Suppressor macrophage treated with lipopolysaccharide for 1 hour (primary cell): ENCODE measurements around the gene APCDD1.
A peak's percentile ranks its signal among the peaks of the same experiment; 100 is the strongest.
"Not testable (repeated sequence)": the region's sequence is repeated elsewhere in the genome, so short reads cannot be mapped to it uniquely, and the experiment has no call there.

ENCODE experiments used
- DNase-seq, 3 donors: peaks; one replicate each; pipeline ENCODE4 v3.0.0-alpha.2; 2020 to 2022

APCDD1 gene

DNA sequence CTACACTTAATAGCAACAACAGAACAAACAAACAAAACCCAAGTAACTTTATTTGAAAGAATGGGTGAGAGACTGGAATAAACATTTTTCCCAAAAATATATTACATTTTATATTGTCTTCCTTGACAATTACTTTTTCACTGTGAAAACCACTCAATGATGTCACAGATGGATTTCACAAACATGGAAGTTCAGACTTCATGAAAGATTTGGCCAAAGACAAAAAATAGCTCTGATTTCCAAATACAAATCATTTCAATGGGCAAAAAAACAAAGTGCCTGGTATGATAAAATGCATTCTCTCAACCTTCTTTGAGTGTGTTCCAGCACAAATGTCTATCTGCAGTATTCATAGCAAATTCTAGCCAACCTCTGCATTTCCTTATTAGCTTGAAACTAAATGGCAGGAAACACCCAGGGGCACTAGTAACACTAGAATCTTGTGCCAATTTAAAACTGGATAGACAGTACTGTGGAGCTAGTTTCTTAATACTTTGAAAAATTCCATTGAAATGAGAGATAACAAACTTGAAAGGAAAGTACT is 42.8 kb downstream of the APCDD1 start:
- DNase-seq: peak; percentile 47 to 73 (median 53)

GRCh38 chr18:10499230-10499629 is 44.8 kb downstream of the APCDD1 start:
- DNase-seq: peak; percentile 74 to 90 (median 84)

- DNase-seq: no peak
Measured at GRCh38 chr18:10500038-10500437, 45.6 kb downstream of the APCDD1 start.

DNA sequence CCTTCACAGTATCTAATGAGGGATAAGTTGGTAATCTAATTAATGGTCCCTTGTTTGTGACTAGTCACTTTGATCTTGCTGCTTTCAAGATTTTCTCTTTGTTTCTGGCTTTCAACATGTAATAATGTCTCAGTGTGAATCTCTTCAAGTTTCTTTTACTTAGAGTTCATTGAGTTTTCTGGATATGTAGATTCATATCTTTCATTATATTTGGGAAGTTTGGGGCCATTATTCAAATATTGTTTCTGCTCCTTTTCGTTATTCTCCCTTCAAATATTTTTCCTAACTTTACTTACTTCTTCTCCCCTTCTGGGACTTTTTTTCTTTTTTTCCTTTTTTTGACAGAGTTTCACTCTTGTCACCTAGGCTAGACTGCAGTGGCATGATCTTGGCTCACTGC is 50.3 kb downstream of the APCDD1 start:
- no peak for DNase-seq

- not testable (repeated sequence) for DNase-seq
Measured at GRCh38 chr18:10505892-10506291, 51.5 kb downstream of the APCDD1 start.

GRCh38 chr18:10508591-10508990 is 54.2 kb downstream of the APCDD1 start:
- peak in 2 of 3 donors; percentile 30 to 39 for DNase-seq

- no peak for DNase-seq
Measured at GRCh38 chr18:10511236-10511635, 56.8 kb downstream of the APCDD1 start.

- no peak for DNase-seq
Measured at GRCh38 chr18:10514082-10514481, 59.6 kb downstream of the APCDD1 start.

DNA sequence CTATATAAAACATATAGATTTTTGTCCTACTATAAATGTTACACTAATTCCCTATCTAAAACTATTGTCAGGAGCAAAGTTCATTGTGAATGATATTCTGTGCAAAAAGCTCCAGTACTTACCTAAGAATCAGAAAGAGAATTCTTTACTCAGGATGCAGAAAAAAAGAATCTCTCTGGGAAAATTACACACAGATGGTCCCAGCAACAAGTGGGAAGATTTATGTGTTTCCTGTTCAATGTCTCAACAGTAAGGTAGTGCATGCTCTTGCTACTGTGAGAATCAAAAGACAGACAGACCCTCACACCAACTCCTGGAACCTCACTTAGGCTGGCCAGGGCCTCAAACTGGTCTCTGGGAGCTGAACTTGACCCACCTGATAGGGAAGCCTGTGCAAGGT is 60.2 kb downstream of the APCDD1 start:
- no peak for DNase-seq

DNA sequence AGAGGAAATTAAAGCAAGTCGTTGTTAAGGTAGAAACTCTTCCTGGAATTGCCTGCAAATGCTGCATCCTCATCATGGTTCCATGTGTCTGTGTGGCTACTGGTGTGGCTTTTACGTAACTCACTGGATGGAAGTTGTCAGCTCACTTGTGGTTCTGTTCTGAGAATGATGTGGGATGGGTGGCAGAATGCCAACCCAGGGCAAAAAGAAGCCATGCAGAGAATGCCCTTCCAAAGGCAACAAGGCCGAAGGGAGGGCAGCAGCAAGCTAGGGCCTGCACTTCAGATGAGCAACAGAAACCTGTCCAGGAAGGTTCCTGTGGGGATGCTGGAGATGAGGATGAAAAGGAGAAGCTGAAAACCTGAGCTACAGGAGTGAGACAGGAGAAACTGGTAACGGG is 61.0 kb downstream of the APCDD1 start:
- DNase-seq: peak in 1 of 3 donors; percentile 22

DNA sequence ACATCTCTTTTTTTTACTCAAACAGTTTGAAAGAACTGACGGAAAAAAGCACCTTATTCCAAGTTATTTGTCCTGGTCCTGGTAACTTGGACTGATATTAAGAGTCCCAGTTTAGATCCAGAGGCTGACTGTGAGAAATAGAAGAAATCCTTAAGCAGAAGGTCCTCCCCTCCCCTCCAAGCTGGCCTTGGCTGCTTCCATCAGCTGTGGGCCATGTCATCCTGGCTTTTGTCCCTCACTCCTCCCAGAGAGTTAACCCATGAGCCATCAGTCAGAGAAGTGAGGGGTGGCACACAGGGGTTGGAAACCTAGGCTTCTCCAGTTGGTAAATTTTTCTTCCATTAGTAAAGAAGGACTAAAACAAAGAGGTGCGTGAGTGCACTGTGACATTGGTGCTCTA is 61.6 kb downstream of the APCDD1 start:
- no peak for DNase-seq

DNA sequence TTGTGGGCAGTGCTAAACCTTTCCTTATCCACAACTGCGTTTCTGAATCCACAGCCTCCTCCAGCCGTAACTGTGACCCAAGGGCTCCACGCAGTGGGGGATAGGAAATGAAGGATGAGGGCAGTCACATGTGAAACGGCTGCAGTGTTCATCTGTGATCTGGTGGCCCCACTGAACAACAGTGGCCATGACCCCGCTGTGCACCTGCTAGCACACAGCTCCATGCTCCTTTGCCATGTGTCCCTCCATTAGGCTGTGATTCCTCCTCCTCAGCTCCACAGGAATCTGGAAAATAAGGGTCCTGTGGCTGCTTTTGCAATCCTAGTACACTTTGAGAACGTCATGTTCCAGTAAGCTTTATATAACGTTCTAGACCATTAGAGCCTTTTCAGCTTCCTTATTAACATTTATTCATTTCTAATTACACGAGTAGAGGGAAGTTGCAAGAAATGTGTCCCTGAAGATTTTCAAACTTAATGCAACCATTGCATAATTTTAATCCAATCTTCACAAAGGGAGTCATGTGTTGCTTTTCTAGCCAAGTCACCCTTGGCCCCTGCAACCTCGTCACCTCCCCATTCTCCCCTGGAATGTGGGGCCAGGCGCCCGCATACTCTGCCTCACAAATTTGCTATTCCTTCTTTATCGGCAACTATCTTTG is 64.3 kb downstream of the APCDD1 start:
- peak; percentile 57 to 66 (median 64) for DNase-seq

GRCh38 chr18:10519366-10519765 is 64.9 kb downstream of the APCDD1 start:
- no peak for DNase-seq

GRCh38 chr18:10519999-10520935 is 65.8 kb downstream of the APCDD1 start:
- DNase-seq: peak; percentile 87 to 92 (median 88)

DNA sequence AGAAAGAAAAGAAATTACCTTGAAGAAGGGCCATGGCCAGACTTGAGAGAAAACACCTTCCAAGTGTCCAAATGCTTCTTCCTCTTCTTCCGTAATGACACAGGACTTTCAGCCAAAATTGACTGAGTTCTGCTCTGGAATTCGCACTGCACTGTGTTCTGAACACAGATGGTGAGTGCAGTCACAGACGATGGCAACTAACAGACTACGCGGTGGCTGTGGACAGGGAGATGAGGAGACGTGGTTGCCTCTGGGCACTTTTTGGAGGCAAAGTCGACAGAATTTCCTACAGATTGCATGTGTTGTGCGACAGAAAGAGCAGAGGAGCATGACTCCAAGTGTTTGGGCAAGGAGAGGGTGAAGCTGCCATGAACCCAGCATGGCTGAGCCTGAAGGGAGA is 67.1 kb downstream of the APCDD1 start:
- no peak for DNase-seq

GRCh38 chr18:10522574-10522973 is 68.1 kb downstream of the APCDD1 start:
- no peak for DNase-seq

DNA sequence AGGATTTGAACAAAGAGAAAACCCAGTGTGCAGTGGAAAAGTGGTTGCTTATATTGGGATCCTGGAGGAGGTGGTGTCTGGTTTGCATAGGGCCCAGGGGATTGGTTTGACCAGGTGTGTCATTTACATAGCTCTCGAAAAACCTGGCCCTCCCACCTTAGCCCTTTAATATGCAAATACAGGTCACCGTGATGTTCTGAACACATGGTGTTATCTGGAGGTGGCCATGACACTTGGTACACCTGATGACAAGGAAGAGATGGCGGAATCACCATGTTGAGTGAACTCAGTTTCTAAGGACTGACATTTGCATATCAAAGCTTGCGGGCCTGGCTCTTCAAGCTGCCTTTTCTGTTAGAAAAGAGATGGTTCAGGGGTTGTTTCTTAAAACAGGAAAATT is 69.1 kb downstream of the APCDD1 start:
- no peak for DNase-seq

- DNase-seq: peak; percentile 48 to 71 (median 60)
Measured at GRCh38 chr18:10524507-10525370, 70.3 kb downstream of the APCDD1 start.

DNA sequence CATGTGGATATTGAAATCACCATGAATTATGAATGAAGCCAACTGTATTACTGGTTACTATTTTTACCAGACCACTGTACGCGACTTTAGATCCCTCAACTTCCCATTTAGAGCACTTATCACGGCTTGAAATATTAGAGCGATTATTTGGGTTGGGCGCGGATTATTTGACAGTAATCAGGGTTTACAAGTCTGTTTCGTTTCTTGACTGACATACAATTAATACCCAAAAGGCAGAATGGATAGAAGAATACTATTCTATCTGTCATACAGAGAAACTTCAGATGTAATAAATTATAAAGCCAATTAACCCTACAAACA is 70.9 kb downstream of the APCDD1 start:
- peak in 1 of 3 donors; percentile 8 for DNase-seq

- peak; percentile 96 to 99 (median 98) for DNase-seq
Measured at GRCh38 chr18:10525697-10526560, 71.5 kb downstream of the APCDD1 start, which contains the start of gene NAPG. Gene NAPG (plus strand): TSS chr18:10526027. CDS start chr18:10526103, 76 bp downstream.

- no peak for DNase-seq
Measured at GRCh38 chr18:10526561-10526949, 72.1 kb downstream of the APCDD1 start.

GRCh38 chr18:10528439-10528838 is 74.0 kb downstream of the APCDD1 start:
- no peak for DNase-seq
